DND-41 (cell line): ENCODE results near the gene MEAF6.

ENCODE experiments used
- ATAC-seq: fragments of 200-7000 bp; cut with Tn5 transposase; 3 replicates; pipeline ENCODE4 v1.9.1; 2021; ENCODE audit warnings: low read depth; ENCODE audit not compliant: insufficient read depth
- DNase-seq: peaks from one replicate; pipeline ENCODE4 v3.0.0-alpha.2; 2020
- H2AFZ ChIP-seq: 2 replicates; pipeline ENCODE4 v1.6.0; 2012; ENCODE audit warnings: low read depth, low read length
- H3K27ac ChIP-seq: 2 replicates; pipeline ENCODE4 v1.5.1; 2012; ENCODE audit warnings: low read length, inconsistent platforms
- H3K27me3 ChIP-seq: fragments of 200-600 bp; sonication (generic); 2 replicates; pipeline ENCODE4 v1.6.0; 2012; ENCODE audit warnings: low read length, mild to moderate bottlenecking, inconsistent platforms; ENCODE audit not compliant: insufficient read depth, poor library complexity
- H3K36me3 ChIP-seq: 2 replicates; pipeline ENCODE4 v1.5.1; 2012; ENCODE audit warnings: low read length, inconsistent platforms; ENCODE audit not compliant: insufficient read depth
- H3K4me1 ChIP-seq: 2 replicates; pipeline ENCODE4 v1.5.1; 2012; ENCODE audit warnings: mild to moderate bottlenecking, low read length; ENCODE audit not compliant: insufficient read depth
- H3K4me2 ChIP-seq: 2 replicates; pipeline ENCODE4 v1.6.0; 2012; ENCODE audit warnings: mild to moderate bottlenecking, moderate library complexity, low read length, inconsistent platforms; ENCODE audit not compliant: insufficient read depth
- H3K4me3 ChIP-seq, 2 experiments: fragments of 200-600 bp in 1 of 2; shearing (Covaris generic) in 1 of 2; 2 replicates each; pipeline ENCODE4 v1.5.1; 2012 to 2016; ENCODE audit warnings: inconsistent platforms in 2 of 2, low read length in 2 of 2, mild to moderate bottlenecking in 2 of 2, low read depth in 1 of 2, moderate library complexity in 1 of 2
- H3K79me2 ChIP-seq: 2 replicates; pipeline ENCODE4 v1.6.0; 2012; ENCODE audit warnings: low read length, inconsistent platforms; ENCODE audit not compliant: insufficient read depth
- H3K9ac ChIP-seq: 2 replicates; pipeline ENCODE4 v1.6.0; 2012; ENCODE audit warnings: low read depth, mild to moderate bottlenecking, inconsistent platforms, low read length, moderate library complexity
- H3K9me3 ChIP-seq: 2 replicates; pipeline ENCODE4 v1.5.1; 2012; ENCODE audit warnings: low read length, moderate library complexity, mild to moderate bottlenecking, inconsistent platforms; ENCODE audit not compliant: insufficient read depth, severe bottlenecking
- H4K20me1 ChIP-seq: 2 replicates; pipeline ENCODE4 v1.6.0; 2012; ENCODE audit warnings: low read length; ENCODE audit not compliant: insufficient read depth
- CTCF ChIP-seq: IDR thresholded peaks from 2 replicates; pipeline ENCODE4 v1.5.1; 2012; ENCODE audit warnings: borderline replicate concordance, low read length, moderate library complexity, mild to moderate bottlenecking; ENCODE audit not compliant: poor library complexity, severe bottlenecking; ENCODE audit errors: extremely low read depth
- EZH2 ChIP-seq: IDR thresholded peaks from 3 replicates; pipeline ENCODE4 v1.6.1; 2012; ENCODE audit warnings: borderline replicate concordance, low read depth, mild to moderate bottlenecking, moderate library complexity, low read length, inconsistent platforms; ENCODE audit not compliant: severe bottlenecking

MEAF6 gene

GRCh38 chr1:37482796-37483744, 31.5 kb downstream of the MEAF6 start:
- Histone ChIP-seq H3K4me2 (no peak overlapping the region), H3K9ac (no peak overlapping the region), H4K20me1 (peaks cover 38% of the 10 kb centered on the region), H3K27me3 (no peaks in the 10 kb centered on the region), H3K4me1 (peaks cover 12% of the 10 kb centered on the region), H3K4me3 (no peak overlapping the region), H2AFZ (no peak overlapping the region), H3K27ac (no peak overlapping the region), H3K9me3 (no peaks in the 10 kb centered on the region), H3K79me2 (peaks cover 8% of the 10 kb centered on the region), H3K36me3 (peaks cover 71% of the 10 kb centered on the region)
- no peak for DNase-seq
- ATAC-seq, result no peak
- TF ChIP-seq EZH2, result no peak
- TF ChIP-seq CTCF, result no peak

GRCh38 chr1:37482004-37482785, 32.4 kb downstream of the MEAF6 start:
- TF ChIP-seq CTCF (no peak), EZH2 (no peak)

GRCh38 chr1:37481289-37482003, 33.1 kb downstream of the MEAF6 start:
- Histone ChIP-seq H4K20me1 (peaks cover 44% of the 10 kb centered on the region), H3K4me3 (no peak overlapping the region), H3K9me3 (no peaks in the 10 kb centered on the region), H3K4me2 (no peak overlapping the region), H3K4me1 (peaks cover 29% of the 10 kb centered on the region), H3K27me3 (no peaks in the 10 kb centered on the region), H3K27ac (no peak overlapping the region), H3K36me3 (peaks cover 82% of the 10 kb centered on the region), H3K9ac (no peak overlapping the region), H3K79me2 (peaks cover 20% of the 10 kb centered on the region), H2AFZ (no peak overlapping the region)
- no peak for TF ChIP-seq CTCF
- no peak for TF ChIP-seq EZH2
- DNase-seq, result no peak
- no peak for ATAC-seq

More at GRCh38 chr1:37482004-37482785, 32.4 kb downstream of the MEAF6 start:
- no peak overlapping the region for H3K4me2 ChIP-seq
- peaks cover 78% of the 10 kb centered on the region for H3K36me3 ChIP-seq
- no peak overlapping the region for H3K27ac ChIP-seq
- no peak overlapping the region for H3K9ac ChIP-seq
- peaks cover 45% of the 10 kb centered on the region for H4K20me1 ChIP-seq
- H3K4me1 ChIP-seq, result peaks cover 21% of the 10 kb centered on the region
- ATAC-seq (no peak), DNase-seq (no peak)
- no peak overlapping the region for H3K4me3 ChIP-seq
- no peak overlapping the region for H2AFZ ChIP-seq
- H3K79me2 ChIP-seq, result peaks cover 13% of the 10 kb centered on the region
- no peaks in the 10 kb centered on the region for H3K9me3 ChIP-seq
- H3K27me3 ChIP-seq, result no peaks in the 10 kb centered on the region
